H1 (cell line): ENCODE measurements around the gene ADM.

Experiments
- ASH2L ChIP-seq: fragments of 200-600, 300-600 bp; sonication (generic); IDR thresholded peaks from one replicate; pipeline ENCODE4 v1.7.1; 2017; ENCODE audit warnings: low read length
- CTCF ChIP-seq, 3 experiments: IDR thresholded peaks; 1 replicate in 2 of 3; 2 replicates in 1 of 3; pipeline versions ENCODE4 v1.5.1 to v1.6.1; 2011; ENCODE audit warnings: low read length in 3 of 3, mild to moderate bottlenecking in 3 of 3, inconsistent platforms in 2 of 3, low read depth in 1 of 3, moderate library complexity in 1 of 3; ENCODE audit not compliant: insufficient read depth in 1 of 3; ENCODE audit errors: control extremely low read depth in 1 of 3
- JUND ChIP-seq: IDR thresholded peaks from 2 replicates; pipeline ENCODE4 v1.6.1; 2011; ENCODE audit warnings: mild to moderate bottlenecking, improper control_type of control experiment, low read length
- KDM5A ChIP-seq: fragments of 200-600 bp; IDR thresholded peaks from 2 replicates; pipeline ENCODE4 v1.7.1; 2012; ENCODE audit warnings: mild to moderate bottlenecking, low read length, inconsistent platforms, mixed read lengths
- TBP ChIP-seq: IDR thresholded peaks from 2 replicates; pipeline ENCODE4 v1.6.1; 2011; ENCODE audit warnings: low read depth, low read length, improper control_type of control experiment

GRCh38 chr11:10329935-10330334 is 25.1 kb downstream of the ADM start:
- TF ChIP-seq JUND (no peak), CTCF (IDR thresholded peaks at IDR 0.05; ENCODE audit: control extremely low read depth in 1 of 3, insufficient read depth in 1 of 3, low read depth in 1 of 3, low read length in 3 of 3) (no peak), ASH2L (no peak), KDM5A (no peak), TBP (no peak)
